IPS-11a (cell line): ENCODE data around the gene TUBA4B.
"Not testable (repeated sequence)": the region's sequence is repeated elsewhere in the genome, so short reads cannot be mapped to it uniquely, and the experiment has no call there.

Source experiments
- H3K4me3 ChIP-seq: one replicate; pipeline ENCODE4 v1.5.1; 2013; ENCODE audit warnings: low read depth, low read length, control low read depth

The TUBA4B gene

GRCh38 chr2:219312683-219313263 is 59.7 kb downstream of the TUBA4B start:
- H3K4me3 ChIP-seq, result not testable (repeated sequence)

- H3K4me3 ChIP-seq, result no peak overlapping the region
Observed at GRCh38 chr2:219314804-219315468, 61.9 kb downstream of the TUBA4B start.
